CD4-positive, alpha-beta memory T cell (primary cell): ENCODE results near the gene MEPCE. TPM values are rescaled to one million over a fixed set of nuclear protein-coding genes. Genes with fewer than 3 reads are reported as not detected.
A peak's percentile ranks its signal among the peaks of the same experiment; 100 is the strongest.

ENCODE experiments used
- CTCF ChIA-PET: fragments of 350-600 bp; sonication (Branson Sonifier 250); formaldehyde crosslinking; loops from one replicate; lab custom pipeline; 2021; ENCODE audit warnings: inconsistent platforms; ENCODE audit not compliant: partially characterized antibody; lab: Charles Lee
- POLR2A ChIA-PET: fragments of 350-600 bp; sonication (Branson Sonifier 250); formaldehyde crosslinking; loops from one replicate; lab custom pipeline; 2021; ENCODE audit not compliant: partially characterized antibody; lab: Charles Lee
- DNase-seq, 5 donors: peaks; one replicate each; pipeline versions ENCODE4 v3.0.0 to v3.0.0-alpha.2; 2020 to 2022; ENCODE audit warnings: mixed read lengths in 1 of 5
- H3K27ac ChIP-seq: one replicate; pipeline ENCODE4 v1.7.0; 2013; ENCODE audit warnings: low read depth, low read length
- H3K27me3 ChIP-seq: 2 replicates; pipeline ENCODE4 v1.7.0; 2013; ENCODE audit warnings: mild to moderate bottlenecking, low read length, moderate library complexity; ENCODE audit not compliant: insufficient read depth
- H3K36me3 ChIP-seq: 2 replicates; pipeline ENCODE4 v1.7.0; 2013; ENCODE audit warnings: mild to moderate bottlenecking, low read length, moderate library complexity; ENCODE audit not compliant: insufficient read depth
- H3K4me1 ChIP-seq: 2 replicates; pipeline ENCODE4 v1.7.0; 2013; ENCODE audit warnings: mild to moderate bottlenecking, low read length, moderate library complexity; ENCODE audit not compliant: insufficient read depth
- H3K4me3 ChIP-seq, 2 donors: one replicate each; pipeline ENCODE4 v1.7.0; 2013; ENCODE audit warnings: low read length in 2 of 2, mild to moderate bottlenecking in 1 of 2
- H3K9me3 ChIP-seq, 2 donors: one replicate each; pipeline ENCODE4 v1.7.0; 2013; ENCODE audit warnings: low read length in 2 of 2, control low read depth in 1 of 2; ENCODE audit not compliant: control insufficient read depth in 1 of 2
- H3K27ac Mint-ChIP-seq, 7 donors: one replicate each; pipeline ENCODE4 v1.8.0; 2020 to 2021; ENCODE audit warnings: mixed read lengths in 7 of 7, mild to moderate bottlenecking in 6 of 7, inconsistent platforms in 3 of 7, moderate library complexity in 3 of 7
- H3K27me3 Mint-ChIP-seq, 2 donors: one replicate each; pipeline ENCODE4 v1.8.0; 2020 to 2021; ENCODE audit warnings: mixed read lengths in 2 of 2
- H3K36me3 Mint-ChIP-seq, 2 donors: one replicate each; pipeline ENCODE4 v1.8.0; 2020 to 2021; ENCODE audit warnings: mixed read lengths in 2 of 2, inconsistent platforms in 1 of 2, mild to moderate bottlenecking in 1 of 2
- H3K4me1 Mint-ChIP-seq, 4 donors: one replicate each; pipeline ENCODE4 v1.8.0; 2020 to 2021; ENCODE audit warnings: mixed read lengths in 4 of 4, mild to moderate bottlenecking in 1 of 4
- H3K4me3 Mint-ChIP-seq, 8 donors: one replicate each; pipeline ENCODE4 v1.8.0; 2020 to 2021; ENCODE audit warnings: mixed read lengths in 8 of 8, mild to moderate bottlenecking in 7 of 8, moderate library complexity in 6 of 8, inconsistent platforms in 3 of 8
- H3K9me3 Mint-ChIP-seq, 8 donors: one replicate each; pipeline ENCODE4 v1.8.0; 2020 to 2021; ENCODE audit warnings: mixed read lengths in 8 of 8, mild to moderate bottlenecking in 5 of 8, inconsistent platforms in 3 of 8, moderate library complexity in 1 of 8
- intact Hi-C: fragments of 100-400 bp; cut with micrococcal nuclease; formaldehyde crosslinking; loops from one replicate; pipeline ENCODE4 v1.15.1; 2023
- polyA plus RNA-seq, 2 donors: library from polyadenylated mRNA; unstranded; fragments of 300-500 nt; fragmentation: Illumina TruSeq; gene quantifications; one replicate each; pipeline ENCODE4 v1.2.3, GENCODE V29; 2021
- total RNA-seq, 2 experiments: library from RNA; stranded (reverse); gene quantifications; one replicate each; pipeline ENCODE4 v1.2.3, GENCODE V29; 2021

Gene MEPCE
- total and polyA plus RNA-seq, 4 experiments from 2014 or later, result 7.9 to 58.8 (median 34.6) TPM

DNA sequence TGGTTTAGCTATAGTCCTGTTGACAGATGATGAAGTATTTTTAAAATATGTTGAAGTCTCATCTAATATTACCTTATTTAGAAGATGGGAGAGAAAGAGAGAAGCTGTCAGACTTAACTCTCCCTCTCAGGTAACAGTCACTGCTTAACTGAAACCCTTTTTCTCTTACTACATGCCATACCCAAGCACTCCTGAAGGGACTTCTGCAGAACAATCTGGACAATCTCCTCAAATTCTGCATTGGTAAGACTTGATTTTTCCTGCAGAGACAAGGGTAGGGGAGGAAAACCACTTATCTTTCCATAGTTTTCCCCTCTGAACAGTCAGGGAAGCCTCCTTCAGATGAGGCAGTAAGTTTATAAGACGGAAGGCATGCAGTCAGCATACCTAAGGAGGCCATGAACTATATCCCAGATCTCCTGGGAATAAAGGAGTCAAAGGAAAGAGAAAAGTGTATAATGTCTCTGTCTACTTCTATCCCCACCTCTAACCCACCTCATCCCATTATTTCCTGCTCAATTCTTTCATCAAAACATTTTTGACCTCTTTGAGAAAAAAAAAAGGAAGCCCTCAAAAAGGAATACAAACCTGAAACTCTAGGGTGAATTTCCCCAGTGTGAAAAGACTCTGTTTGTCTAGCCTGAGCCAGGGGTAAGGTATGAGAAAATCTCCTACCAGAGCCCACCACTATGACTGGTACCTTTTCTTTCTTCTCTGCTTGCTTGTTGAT, 10.5 kb upstream of the MEPCE start:
- H3K4me3 ChIP-seq, result no peak overlapping the region
- H3K36me3 Mint-ChIP-seq, result peaks cover 0 to 6% of the 10 kb centered on the region in 2 donors
- H3K27me3 ChIP-seq, result no peaks in the 10 kb centered on the region
- H3K27ac Mint-ChIP-seq, result peak overlapping the region in 1 of 7 donors; percentile 4
- no peaks in the 10 kb centered on the region for H3K4me1 Mint-ChIP-seq
- H3K36me3 ChIP-seq, result no peaks in the 10 kb centered on the region
- no peak overlapping the region for H3K4me3 Mint-ChIP-seq
- ChIA-PET POLR2A (no interaction called here), CTCF (no interaction called here)
- H3K9me3 Mint-ChIP-seq, result no peaks in the 10 kb centered on the region
- H3K4me1 ChIP-seq, result no peaks in the 10 kb centered on the region
- no peaks in the 10 kb centered on the region for H3K27me3 Mint-ChIP-seq
- intact Hi-C loops, result no loop called here
- no peak overlapping the region for H3K27ac ChIP-seq
- H3K9me3 ChIP-seq, result no peaks in the 10 kb centered on the region
- DNase-seq, result no peak

- Histone ChIP-seq H3K4me3 (no peak overlapping the region), H3K27me3 (no peaks in the 10 kb centered on the region), H3K4me1 (no peaks in the 10 kb centered on the region), H3K9me3 (no peaks in the 10 kb centered on the region), H3K36me3 (no peaks in the 10 kb centered on the region), H3K27ac (no peak overlapping the region)
- H3K9me3 Mint-ChIP-seq, result no peaks in the 10 kb centered on the region
- ChIA-PET CTCF (no interaction called here), POLR2A (interaction anchor here (1.1 kb wide), 1 partner anchor 9 kb away, joined by 3 read pairs; the partner anchor contains the start of gene ZCWPW1)
- intact Hi-C loops, result no loop called here
- no peaks in the 10 kb centered on the region for H3K27me3 Mint-ChIP-seq
- peaks cover 0 to 6% of the 10 kb centered on the region in 2 donors for H3K36me3 Mint-ChIP-seq
- H3K4me3 Mint-ChIP-seq, result no peak overlapping the region
- peak overlapping the region in 1 of 7 donors; percentile 4 for H3K27ac Mint-ChIP-seq
- no peaks in the 10 kb centered on the region for H3K4me1 Mint-ChIP-seq
- no peak for DNase-seq
Measured at GRCh38 chr7:100419660-100420226, 9.9 kb upstream of the MEPCE start.

DNA sequence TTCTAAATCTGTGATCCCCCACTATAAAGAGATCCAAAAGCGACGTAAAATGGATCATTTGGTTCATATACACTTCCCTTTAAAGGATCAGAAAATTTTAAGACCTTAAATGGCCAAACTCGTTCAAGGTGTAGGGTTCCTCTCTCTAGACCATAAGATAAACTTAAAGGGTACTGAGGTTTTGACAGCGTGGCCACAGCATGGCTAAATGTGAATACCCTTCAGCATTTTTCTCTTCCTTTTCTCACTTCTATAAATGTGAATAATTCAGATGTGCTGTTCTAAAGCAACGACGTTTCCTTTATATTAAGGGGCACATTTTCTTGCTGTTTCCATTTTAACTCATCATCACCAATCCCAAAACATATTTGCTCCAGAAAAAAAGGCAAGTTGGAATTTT, 6.3 kb upstream of the MEPCE start:
- peaks cover 0 to 3% of the 10 kb centered on the region in 2 donors for H3K36me3 Mint-ChIP-seq
- no peaks in the 10 kb centered on the region for H3K27me3 ChIP-seq
- no peak overlapping the region for H3K4me3 Mint-ChIP-seq
- H3K4me1 ChIP-seq, result peaks cover 6% of the 10 kb centered on the region
- H3K36me3 ChIP-seq, result no peaks in the 10 kb centered on the region
- H3K27ac Mint-ChIP-seq, result no peak overlapping the region
- CTCF ChIA-PET, result interaction anchor here (1.7 kb wide), 1 partner anchor 15 kb away, joined by 8 read pairs; no protein-coding TSS in a partner anchor
- no peaks in the 10 kb centered on the region for H3K27me3 Mint-ChIP-seq
- no peak overlapping the region for H3K4me3 ChIP-seq
- H3K9me3 Mint-ChIP-seq, result no peaks in the 10 kb centered on the region
- intact Hi-C loops, result no loop called here
- no peak overlapping the region for H3K27ac ChIP-seq
- H3K4me1 Mint-ChIP-seq, result peaks cover 1 to 6% (median 4%) of the 10 kb centered on the region in 4 donors
- POLR2A ChIA-PET, result no interaction called here
- no peak for DNase-seq
- no peaks in the 10 kb centered on the region for H3K9me3 ChIP-seq

GRCh38 chr7:100425347-100425746, 4.3 kb upstream of the MEPCE start:
- Histone ChIP-seq H3K36me3 (no peaks in the 10 kb centered on the region), H3K27ac (no peak overlapping the region), H3K4me3 (no peak overlapping the region), H3K4me1 (peaks cover 8% of the 10 kb centered on the region), H3K9me3 (no peaks in the 10 kb centered on the region), H3K27me3 (no peaks in the 10 kb centered on the region)
- peaks cover 0 to 12% (median 0%) of the 10 kb centered on the region in 8 donors for H3K9me3 Mint-ChIP-seq
- intact Hi-C loops, result loop anchor here (5.0 kb wide), 1 partner anchor 343 kb away; the partner anchor contains the start of gene ZNF3
- peaks cover 0 to 5% of the 10 kb centered on the region in 2 donors for H3K27me3 Mint-ChIP-seq
- ChIA-PET POLR2A (no interaction called here), CTCF (no interaction called here)
- peaks cover 0 to 18% of the 10 kb centered on the region in 2 donors for H3K36me3 Mint-ChIP-seq
- H3K27ac Mint-ChIP-seq, result peak overlapping the region in 1 of 7 donors; percentile 59
- peaks cover 2 to 24% (median 7%) of the 10 kb centered on the region in 4 donors for H3K4me1 Mint-ChIP-seq
- H3K4me3 Mint-ChIP-seq, result peak overlapping the region in 1 of 8 donors; percentile 44
- no peak for DNase-seq

- Mint-ChIP-seq H3K9me3 (peaks cover 0 to 12% (median 0%) of the 10 kb centered on the region in 8 donors), H3K36me3 (peaks cover 0 to 23% of the 10 kb centered on the region in 2 donors), H3K27ac (no peak overlapping the region), H3K27me3 (peaks cover 0 to 5% of the 10 kb centered on the region in 2 donors), H3K4me1 (peaks cover 5 to 36% (median 16%) of the 10 kb centered on the region in 4 donors), H3K4me3 (no peak overlapping the region)
- H3K9me3 ChIP-seq, result no peaks in the 10 kb centered on the region
- H3K4me3 ChIP-seq, result no peak overlapping the region
- no peaks in the 10 kb centered on the region for H3K36me3 ChIP-seq
- ChIA-PET POLR2A (interaction anchor here (1.0 kb wide), 1 partner anchor 278 kb away, joined by 3 read pairs; no protein-coding TSS in a partner anchor), CTCF (no interaction called here)
- H3K27me3 ChIP-seq, result no peaks in the 10 kb centered on the region
- H3K27ac ChIP-seq, result no peak overlapping the region
- intact Hi-C loops, result loop anchor here (5.0 kb wide), 1 partner anchor 344 kb away; the partner anchor contains the start of gene ZNF3
- DNase-seq, result no peak
- H3K4me1 ChIP-seq, result peaks cover 20% of the 10 kb centered on the region
Measured at GRCh38 chr7:100426516-100426915, 3.1 kb upstream of the MEPCE start.

DNA sequence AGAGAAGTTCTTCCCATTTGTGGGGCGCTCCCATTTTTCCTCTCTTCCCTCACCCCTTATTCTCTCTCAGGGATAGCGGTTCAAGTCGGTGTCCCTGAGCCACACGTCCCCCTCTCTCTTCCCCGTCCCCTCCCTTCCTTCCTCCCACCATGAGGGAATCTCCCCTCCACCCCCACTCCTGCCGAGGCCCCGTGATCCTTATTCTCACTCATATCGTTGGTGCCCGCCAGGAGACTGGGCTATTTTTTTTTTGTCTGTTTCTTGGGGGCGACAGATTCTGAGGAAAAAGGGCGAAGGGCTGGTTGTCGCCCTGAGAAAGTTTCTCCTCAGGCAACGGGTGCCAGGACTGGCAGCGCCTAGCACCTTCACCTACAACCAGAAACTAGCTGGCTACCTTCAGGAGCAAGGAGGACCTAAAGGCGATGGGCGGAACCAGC, 1.9 kb upstream of the MEPCE start:
- DNase-seq, result no peak

More for the DNA sequence above, 1.9 kb upstream of the MEPCE start:
- Mint-ChIP-seq H3K9me3 (peaks cover 0 to 12% (median 0%) of the 10 kb centered on the region in 8 donors), H3K27me3 (peaks cover 0 to 5% of the 10 kb centered on the region in 2 donors), H3K36me3 (peaks cover 0 to 35% of the 10 kb centered on the region in 2 donors), H3K27ac (peak overlapping the region; percentile 99 to 100 (median 100)), H3K4me1 (peaks cover 13 to 48% (median 27%) of the 10 kb centered on the region in 4 donors), H3K4me3 (peak overlapping the region in 7 of 8 donors; percentile 91 to 100 (median 99))
- Histone ChIP-seq H3K27ac (peak overlapping the region; percentile 100), H3K27me3 (no peaks in the 10 kb centered on the region), H3K36me3 (peaks cover 5% of the 10 kb centered on the region), H3K4me3 (peak overlapping the region in 1 of 2 donors; percentile 95), H3K9me3 (no peaks in the 10 kb centered on the region), H3K4me1 (peaks cover 32% of the 10 kb centered on the region)
- ChIA-PET CTCF (interaction anchor here (0.9 to 2.5 kb wide), 6 partner anchors 12 to 278 kb away, joined by 3 to 10 read pairs (median 3); partner anchors contain the start of gene POP7), POLR2A (interaction anchor here (0.6 to 5.2 kb wide), 32 partner anchors 7 to 1024 kb away, joined by 3 to 80 read pairs (median 8); partner anchors contain the start of genes AGFG2, AP4M1, BUD31 and COPS6)
- intact Hi-C loops, result loop anchor here (1.0 to 5.0 kb wide), 11 partner anchors 9 to 923 kb away; partner anchors contain the start of genes FBXO24, LAMTOR4, LRCH4 and MOSPD3
